ENCODE data around the gene NUCB2.

Gene NUCB2

GRCh38 chr11:17294033-17294432 lies 17.5 kb downstream of the NUCB2 start:
- TF ChIP-seq SPI1 (IDR thresholded peaks at IDR 0.05; ENCODE audit: borderline replicate concordance, low read depth) (no peak), CTCF (IDR thresholded peaks at IDR 0.05; ENCODE audit: insufficient read depth, low read length) (no peak), POLR2AphosphoS5 (IDR thresholded peaks at IDR 0.05; ENCODE audit: low read depth) (no peak), GABPA (IDR thresholded peaks at IDR 0.05; ENCODE audit: low read depth) (no peak)
- TF ChIP-seq, protein P1, sequence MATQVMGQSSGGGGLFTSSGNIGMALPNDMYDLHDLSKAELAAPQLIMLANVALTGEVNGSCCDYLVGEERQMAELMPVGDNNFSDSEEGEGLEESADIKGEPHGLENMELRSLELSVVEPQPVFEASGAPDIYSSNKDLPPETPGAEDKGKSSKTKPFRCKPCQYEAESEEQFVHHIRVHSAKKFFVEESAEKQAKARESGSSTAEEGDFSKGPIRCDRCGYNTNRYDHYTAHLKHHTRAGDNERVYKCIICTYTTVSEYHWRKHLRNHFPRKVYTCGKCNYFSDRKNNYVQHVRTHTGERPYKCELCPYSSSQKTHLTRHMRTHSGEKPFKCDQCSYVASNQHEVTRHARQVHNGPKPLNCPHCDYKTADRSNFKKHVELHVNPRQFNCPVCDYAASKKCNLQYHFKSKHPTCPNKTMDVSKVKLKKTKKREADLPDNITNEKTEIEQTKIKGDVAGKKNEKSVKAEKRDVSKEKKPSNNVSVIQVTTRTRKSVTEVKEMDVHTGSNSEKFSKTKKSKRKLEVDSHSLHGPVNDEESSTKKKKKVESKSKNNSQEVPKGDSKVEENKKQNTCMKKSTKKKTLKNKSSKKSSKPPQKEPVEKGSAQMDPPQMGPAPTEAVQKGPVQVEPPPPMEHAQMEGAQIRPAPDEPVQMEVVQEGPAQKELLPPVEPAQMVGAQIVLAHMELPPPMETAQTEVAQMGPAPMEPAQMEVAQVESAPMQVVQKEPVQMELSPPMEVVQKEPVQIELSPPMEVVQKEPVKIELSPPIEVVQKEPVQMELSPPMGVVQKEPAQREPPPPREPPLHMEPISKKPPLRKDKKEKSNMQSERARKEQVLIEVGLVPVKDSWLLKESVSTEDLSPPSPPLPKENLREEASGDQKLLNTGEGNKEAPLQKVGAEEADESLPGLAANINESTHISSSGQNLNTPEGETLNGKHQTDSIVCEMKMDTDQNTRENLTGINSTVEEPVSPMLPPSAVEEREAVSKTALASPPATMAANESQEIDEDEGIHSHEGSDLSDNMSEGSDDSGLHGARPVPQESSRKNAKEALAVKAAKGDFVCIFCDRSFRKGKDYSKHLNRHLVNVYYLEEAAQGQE (IDR thresholded peaks at IDR 0.05; ENCODE audit: insufficient replicate concordance, low read depth): no peak
- no peak for DNase-seq (ENCODE audit: low read depth in 1 of 2, low spot score in 1 of 2)
- peak overlapping the region; percentile 63 for H3K27ac ChIP-seq (replicated peaks)

GRCh38 chr11:17296852-17297559 lies 20.5 kb downstream of the NUCB2 start:
- Histone ChIP-seq H3K27me3 (ENCODE audit: insufficient read depth, poor library complexity, severe bottlenecking) (no peaks in the 10 kb centered on the region), H3K27ac (replicated peaks) (no peak overlapping the region), H3K4me3 (replicated peaks; ENCODE audit: insufficient read depth, low read length) (no peak overlapping the region)
- TF ChIP-seq, protein P1 (IDR thresholded peaks at IDR 0.05; ENCODE audit: insufficient replicate concordance, low read depth): no peak
- TF ChIP-seq GABPA (IDR thresholded peaks at IDR 0.05; ENCODE audit: low read depth): no peak
- TF ChIP-seq POLR2AphosphoS5 (IDR thresholded peaks at IDR 0.05; ENCODE audit: low read depth): no peak
- DNase-seq (ENCODE audit: low read depth in 1 of 2, low spot score in 1 of 2): no peak

More at GRCh38 chr11:17294033-17294432, 17.5 kb downstream of the NUCB2 start:
- H3K4me3 ChIP-seq (replicated peaks; ENCODE audit: insufficient read depth, low read length): no peak overlapping the region
- H3K27me3 ChIP-seq (ENCODE audit: insufficient read depth, poor library complexity, severe bottlenecking): no peaks in the 10 kb centered on the region

- Histone ChIP-seq H3K27me3 (ENCODE audit: insufficient read depth, poor library complexity, severe bottlenecking) (no peaks in the 10 kb centered on the region), H3K27ac (replicated peaks) (no peak overlapping the region), H3K4me3 (replicated peaks; ENCODE audit: insufficient read depth, low read length) (no peak overlapping the region)
- no peak for DNase-seq (ENCODE audit: low read depth in 1 of 2, low spot score in 1 of 2)
- TF ChIP-seq GABPA (IDR thresholded peaks at IDR 0.05; ENCODE audit: low read depth) (no peak), CTCF (IDR thresholded peaks at IDR 0.05; ENCODE audit: insufficient read depth, low read length) (no peak), POLR2AphosphoS5 (IDR thresholded peaks at IDR 0.05; ENCODE audit: low read depth) (no peak), SPI1 (IDR thresholded peaks at IDR 0.05; ENCODE audit: borderline replicate concordance, low read depth) (no peak)
- TF ChIP-seq, protein P1 (IDR thresholded peaks at IDR 0.05; ENCODE audit: insufficient replicate concordance, low read depth): no peak
Measured at GRCh38 chr11:17298302-17298701, 21.8 kb downstream of the NUCB2 start.
